CD14-positive monocyte (primary cell): Measurements from ENCODE around the gene DTX2. TPM values are rescaled to one million over a fixed set of nuclear protein-coding genes. Genes with fewer than 3 reads are reported as not detected.

ENCODE experiments used
- DNase-seq, 3 donors: peaks; one replicate each; pipeline ENCODE4 v3.0.0-alpha.2; 2011 to 2022
- H2AFZ ChIP-seq: 2 replicates; pipeline ENCODE4 v1.6.0; 2012; ENCODE audit warnings: mild to moderate bottlenecking, low read depth, low read length, inconsistent platforms; ENCODE audit not compliant: insufficient read depth, poor library complexity, severe bottlenecking
- H3K27ac ChIP-seq, 2 donors: 1 replicate in 1 of 2; 2 replicates in 1 of 2; pipeline ENCODE4 v1.5.1; 2012 to 2013; ENCODE audit warnings: low read length in 2 of 2, control low read depth in 1 of 2, inconsistent platforms in 1 of 2, low read depth in 1 of 2, mild to moderate bottlenecking in 1 of 2
- H3K27me3 ChIP-seq, 2 donors: one replicate each; pipeline versions ENCODE4 v1.6.0 to v1.6.1; 2011 to 2013; ENCODE audit warnings: low read length in 2 of 2; ENCODE audit not compliant: control insufficient read depth in 2 of 2, insufficient read depth in 2 of 2
- H3K36me3 ChIP-seq, 2 donors: replicated peaks in 1 of 2; 1 replicate in 1 of 2; 2 replicates in 1 of 2; pipeline versions ENCODE4 v1.5.1 to v1.6.1; 2012 to 2013; ENCODE audit warnings: low read length in 2 of 2, control low read depth in 1 of 2, inconsistent platforms in 1 of 2, mild to moderate bottlenecking in 1 of 2; ENCODE audit not compliant: insufficient read depth in 2 of 2, control insufficient read depth in 1 of 2
- H3K4me1 ChIP-seq, 2 donors: 1 replicate in 1 of 2; 2 replicates in 1 of 2; pipeline versions ENCODE4 v1.5.1 to v1.6.1; 2012 to 2013; ENCODE audit warnings: low read length in 2 of 2, control low read depth in 1 of 2, inconsistent platforms in 1 of 2, mild to moderate bottlenecking in 1 of 2, moderate library complexity in 1 of 2; ENCODE audit not compliant: insufficient read depth in 2 of 2, control insufficient read depth in 1 of 2
- H3K4me2 ChIP-seq: replicated peaks from 2 replicates; pipeline ENCODE3; 2012; ENCODE audit warnings: low read length, moderate library complexity, mild to moderate bottlenecking; ENCODE audit not compliant: poor library complexity, severe bottlenecking; ENCODE audit errors: extremely low read depth
- H3K4me3 ChIP-seq, 3 experiments: fragments of 200-600 bp in 1 of 3; sonication (generic) in 1 of 3; replicated peaks in 1 of 3; 1 replicate in 2 of 3; 2 replicates in 1 of 3; pipeline ENCODE4 v1.5.1; 2011 to 2013; ENCODE audit warnings: low read length in 3 of 3, mild to moderate bottlenecking in 3 of 3, control low read depth in 2 of 3, low read depth in 2 of 3, inconsistent platforms in 1 of 3, moderate library complexity in 1 of 3
- H3K79me2 ChIP-seq: 2 replicates; pipeline ENCODE4 v1.6.0; 2012; ENCODE audit warnings: mild to moderate bottlenecking, control low read depth, inconsistent platforms, low read length, moderate library complexity; ENCODE audit not compliant: insufficient read depth
- H3K9ac ChIP-seq: 2 replicates; pipeline ENCODE4 v1.6.0; 2017; ENCODE audit warnings: low read length, mild to moderate bottlenecking; ENCODE audit not compliant: insufficient read depth, poor library complexity, severe bottlenecking
- H3K9me3 ChIP-seq, 2 donors: replicated peaks in 1 of 2; 1 replicate in 1 of 2; 2 replicates in 1 of 2; pipeline versions ENCODE4 v1.5.1 to v1.6.1; 2012 to 2013; ENCODE audit warnings: low read length in 2 of 2, control low read depth in 1 of 2; ENCODE audit not compliant: control insufficient read depth in 1 of 2, insufficient read depth in 1 of 2
- H4K20me1 ChIP-seq: 2 replicates; pipeline ENCODE4 v1.6.0; 2012; ENCODE audit warnings: mild to moderate bottlenecking, low read length, control low read depth, moderate library complexity; ENCODE audit not compliant: insufficient read depth
- H3K27ac Mint-ChIP-seq, 7 donors: one replicate each; pipeline ENCODE4 v1.8.0; 2020; ENCODE audit warnings: mild to moderate bottlenecking in 7 of 7, mixed read lengths in 7 of 7, moderate library complexity in 6 of 7, inconsistent platforms in 2 of 7
- H3K27me3 Mint-ChIP-seq, 3 donors: one replicate each; pipeline ENCODE4 v1.8.0; 2021 to 2022; ENCODE audit warnings: low read depth in 3 of 3, mild to moderate bottlenecking in 3 of 3, mixed read lengths in 3 of 3, moderate library complexity in 3 of 3, inconsistent platforms in 1 of 3
- H3K36me3 Mint-ChIP-seq, 2 donors: one replicate each; pipeline ENCODE4 v1.8.0; 2020; ENCODE audit warnings: mixed read lengths in 2 of 2, inconsistent platforms in 1 of 2, mild to moderate bottlenecking in 1 of 2
- H3K4me1 Mint-ChIP-seq: one replicate; pipeline ENCODE4 v1.8.0; 2020; ENCODE audit warnings: mild to moderate bottlenecking, mixed read lengths
- H3K4me3 Mint-ChIP-seq, 2 donors: one replicate each; pipeline ENCODE4 v1.8.0; 2020; ENCODE audit warnings: mild to moderate bottlenecking in 2 of 2, mixed read lengths in 2 of 2, moderate library complexity in 1 of 2
- H3K9me3 Mint-ChIP-seq, 7 donors: one replicate each; pipeline ENCODE4 v1.8.0; 2020 to 2022; ENCODE audit warnings: mixed read lengths in 7 of 7, mild to moderate bottlenecking in 6 of 7, moderate library complexity in 6 of 7, inconsistent platforms in 2 of 7
- CTCF ChIP-seq: fragments of 200-600 bp; IDR thresholded peaks from one replicate; pipeline ENCODE4 v1.8.0; 2022; ENCODE audit warnings: antibody characterized with exemption, mild to moderate bottlenecking
- WGBS: methylation state at CpG from one replicate; pipeline ENCODE4 v1.1.5; 2013; ENCODE audit warnings: missing lambda C conversion rate; ENCODE audit not compliant: insufficient coverage; 5-methylcytosine and 5-hydroxymethylcytosine counted together
- intact Hi-C, 2 donors: fragments of 100-400 bp; cut with micrococcal nuclease; formaldehyde crosslinking; loops; one replicate each; pipeline versions ENCODE4 v1.15.0 to v1.15.1; 2023
- polyA plus RNA-seq, 3 donors: library from polyadenylated mRNA; depleted of rRNA in 1 of 3; unstranded in 2 of 3; stranded (reverse) in 1 of 3; fragments of 300-500 nt in 2 of 3; fragments of >200 nt in 1 of 3; fragmentation: Illumina TruSeq in 2 of 3; gene quantifications; 1 replicate in 2 of 3; 2 replicates in 1 of 3; pipeline ENCODE4 v1.2.3, GENCODE V29; 2012 to 2021

DTX2 gene
- polyA plus RNA-seq, 3 donors = 11.3 to 35.2 (median 20.2) TPM

- Mint-ChIP-seq H3K9me3 (no peaks in the 10 kb centered on the region), H3K27me3 (peaks cover 1 to 7% (median 3%) of the 10 kb centered on the region in 3 donors), H3K4me3 (peak overlapping the region in 1 of 2 donors; percentile 39), H3K36me3 (peaks cover 3 to 6% of the 10 kb centered on the region in 2 donors), H3K4me1 (peaks cover 13% of the 10 kb centered on the region), H3K27ac (peak overlapping the region in 1 of 7 donors; percentile 33)
- Histone ChIP-seq H3K4me2 (no peak overlapping the region), H3K9me3 (no peaks in the 10 kb centered on the region), H3K9ac (no peak overlapping the region), H3K4me1 (peaks cover 10% of the 10 kb centered on the region in 2 donors), H3K79me2 (no peaks in the 10 kb centered on the region), H3K4me3 (no peak overlapping the region), H3K36me3 (no peaks in the 10 kb centered on the region), H3K27ac (no peak overlapping the region), H3K27me3 (no peaks in the 10 kb centered on the region), H2AFZ (no peak overlapping the region), H4K20me1 (no peaks in the 10 kb centered on the region)
- intact Hi-C loops = no loop called here
- TF ChIP-seq CTCF = no peak
- WGBS = 94% methylated on average over 5 of the region's 13 CpGs
- DNase-seq = no peak
Measured at GRCh38 chr7:76428149-76428823, 33.2 kb upstream of the DTX2 start.

GRCh38 chr7:76428868-76429805 is 32.4 kb upstream of the DTX2 start:
- DNase-seq = peak in 2 of 3 donors; percentile 32 to 39
- Histone ChIP-seq H3K27ac (no peak overlapping the region), H3K36me3 (no peaks in the 10 kb centered on the region), H3K9ac (no peak overlapping the region), H3K9me3 (no peaks in the 10 kb centered on the region), H3K79me2 (no peaks in the 10 kb centered on the region), H3K27me3 (no peaks in the 10 kb centered on the region), H2AFZ (no peak overlapping the region), H4K20me1 (no peaks in the 10 kb centered on the region), H3K4me2 (no peak overlapping the region), H3K4me3 (no peak overlapping the region), H3K4me1 (peaks cover 10% of the 10 kb centered on the region in 2 donors)
- H3K27ac Mint-ChIP-seq = peak overlapping the region in 3 of 7 donors; percentile 33 to 73 (median 33)
- peaks cover 3 to 6% of the 10 kb centered on the region in 2 donors for H3K36me3 Mint-ChIP-seq
- TF ChIP-seq CTCF = no peak
- H3K4me1 Mint-ChIP-seq = peaks cover 9% of the 10 kb centered on the region
- intact Hi-C loops = no loop called here
- H3K9me3 Mint-ChIP-seq = no peaks in the 10 kb centered on the region
- H3K27me3 Mint-ChIP-seq = peaks cover 0 to 3% (median 2%) of the 10 kb centered on the region in 3 donors
- peak overlapping the region in 1 of 2 donors; percentile 39 for H3K4me3 Mint-ChIP-seq
- 89% methylated on average over 15 of the region's 18 CpGs for WGBS
